Lower leg skin (tissue), 3 donors: ENCODE results near the gene GHR.

Source experiments
- POLR2A ChIP-seq, 2 donors: fragments of 450-650 bp; IDR thresholded peaks; one replicate each; pipeline ENCODE4 v1.6.1; 2016 to 2017; ENCODE audit warnings: antibody characterized with exemption in 2 of 2, mild to moderate bottlenecking in 1 of 2, moderate library complexity in 1 of 2
- TF ChIP-seq, protein P1 (sequence below), 3 donors: fragments of 450-650 bp; IDR thresholded peaks; one replicate each; pipeline ENCODE4 v1.5.1; 2016; ENCODE audit warnings: antibody characterized with exemption in 3 of 3, mild to moderate bottlenecking in 3 of 3, moderate library complexity in 2 of 3

DNA sequence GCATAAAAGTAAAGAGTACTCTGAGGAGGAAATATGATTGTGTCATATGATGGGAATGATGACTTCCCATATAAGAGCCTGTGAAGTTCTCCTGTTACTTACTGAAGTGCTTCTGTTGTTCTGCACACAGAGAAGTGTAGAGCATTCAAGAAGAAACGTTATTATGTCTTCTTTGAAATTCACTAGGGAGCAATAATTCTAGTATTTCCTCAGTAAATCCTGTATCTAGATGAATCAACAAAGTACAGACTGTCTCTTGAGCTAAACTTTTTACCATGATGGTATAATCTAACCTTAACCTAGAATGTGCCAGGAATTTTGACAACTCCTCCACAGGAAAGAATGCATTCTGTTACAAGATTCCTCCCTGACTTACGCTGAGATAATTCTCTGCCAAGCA lies 18.9 kb upstream of the GHR start:
- TF ChIP-seq, protein P1, sequence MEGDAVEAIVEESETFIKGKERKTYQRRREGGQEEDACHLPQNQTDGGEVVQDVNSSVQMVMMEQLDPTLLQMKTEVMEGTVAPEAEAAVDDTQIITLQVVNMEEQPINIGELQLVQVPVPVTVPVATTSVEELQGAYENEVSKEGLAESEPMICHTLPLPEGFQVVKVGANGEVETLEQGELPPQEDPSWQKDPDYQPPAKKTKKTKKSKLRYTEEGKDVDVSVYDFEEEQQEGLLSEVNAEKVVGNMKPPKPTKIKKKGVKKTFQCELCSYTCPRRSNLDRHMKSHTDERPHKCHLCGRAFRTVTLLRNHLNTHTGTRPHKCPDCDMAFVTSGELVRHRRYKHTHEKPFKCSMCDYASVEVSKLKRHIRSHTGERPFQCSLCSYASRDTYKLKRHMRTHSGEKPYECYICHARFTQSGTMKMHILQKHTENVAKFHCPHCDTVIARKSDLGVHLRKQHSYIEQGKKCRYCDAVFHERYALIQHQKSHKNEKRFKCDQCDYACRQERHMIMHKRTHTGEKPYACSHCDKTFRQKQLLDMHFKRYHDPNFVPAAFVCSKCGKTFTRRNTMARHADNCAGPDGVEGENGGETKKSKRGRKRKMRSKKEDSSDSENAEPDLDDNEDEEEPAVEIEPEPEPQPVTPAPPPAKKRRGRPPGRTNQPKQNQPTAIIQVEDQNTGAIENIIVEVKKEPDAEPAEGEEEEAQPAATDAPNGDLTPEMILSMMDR (IDR thresholded peaks at IDR 0.05) = no peak
- TF ChIP-seq POLR2A (IDR thresholded peaks at IDR 0.05) = no peak
